ENCODE results near the gene APOA5. TPM values are rescaled to one million over a fixed set of nuclear protein-coding genes. Genes with fewer than 3 reads are reported as not detected.
A peak's percentile ranks its signal among the peaks of the same experiment; 100 is the strongest.

The APOA5 gene
- total and polyA plus RNA-seq, 2 of the 8 experiments (the other 6 are each of a cell fraction or from before 2014, with no cell fraction given): 0.08 to 0.15 TPM

GRCh38 chr11:116792869-116793771, 1.4 kb upstream of the APOA5 start:
- ChIA-PET CTCF (ENCODE audit: partially characterized antibody) (interaction anchor here (0.6 to 12.1 kb wide), 16 partner anchors 7 to 387 kb away, joined by 3 to 237 read pairs (median 4); partner anchors contain the start of genes APOA1, APOA4 and APOC3), POLR2A (ENCODE audit: partially characterized antibody) (interaction anchor here (2.8 kb wide), 1 partner anchor 42 kb away, joined by 16 read pairs; no protein-coding TSS in a partner anchor)
- Histone ChIP-seq H2BK120ac (replicated peaks; ENCODE audit: low read depth, low read length) (no peak overlapping the region), H2BK12ac (ENCODE audit: low read depth, low read length) (no peak overlapping the region), H3K23me2 (ENCODE audit: low read depth, low read length) (peaks cover 3% of the 10 kb centered on the region), H3K4ac (replicated peaks; ENCODE audit: insufficient read length, low read depth, low read length) (no peak overlapping the region), H3K18ac (ENCODE audit: extremely low read depth, low read length) (no peak overlapping the region), H3K9me3 (ENCODE audit: insufficient read depth in 2 of 2, low read depth in 1 of 2, low read length in 1 of 2) (no peaks in the 10 kb centered on the region), H3K79me1 (ENCODE audit: low read depth, low read length) (no peaks in the 10 kb centered on the region), H4K5ac (ENCODE audit: insufficient read length, low read depth, low read length) (no peak overlapping the region), H3K27ac (ENCODE audit: low read depth, low read length) (no peak overlapping the region), H3K27me3 (replicated peaks in 1 of 4; ENCODE audit: control insufficient read depth in 3 of 4, extremely low read depth in 1 of 4, insufficient read depth in 3 of 4, low read length in 3 of 4) (peaks cover 0 to 11% (median 3%) of the 10 kb centered on the region in 4 experiments; a peak in 4 of 7 replicates), H3K4me2 (ENCODE audit: insufficient read depth in 1 of 2, low read depth in 2 of 2, low read length in 2 of 2) (peak overlapping the region in 1 of 2 experiments; percentile 10; a peak in 1 of 4 replicates), H4K91ac (replicated peaks; ENCODE audit: insufficient read length, low read length) (no peak overlapping the region), H2BK20ac (ENCODE audit: low read length) (no peak overlapping the region), H4K8ac (ENCODE audit: extremely low read depth, insufficient read depth, low read length) (peak overlapping the region; percentile 28; the same call in 1 of the 2 replicates), H3K79me2 (ENCODE audit: control insufficient read depth in 1 of 2, insufficient read depth in 2 of 2, low read length in 2 of 2) (no peaks in the 10 kb centered on the region), H2BK5ac (ENCODE audit: low read depth, low read length) (no peak overlapping the region), H3K9ac (replicated peaks in 1 of 4; ENCODE audit: extremely low read depth in 1 of 4, low read depth in 3 of 4, low read length in 3 of 4) (no peak overlapping the region), H3K56ac (replicated peaks; ENCODE audit: insufficient read length, low read depth, low read length) (no peak overlapping the region), H3K4me1 (replicated peaks in 1 of 4; ENCODE audit: control insufficient read depth in 3 of 4, insufficient read depth in 4 of 4, low read length in 3 of 4) (peaks cover 4 to 7% (median 5%) of the 10 kb centered on the region in 4 experiments), H2BK15ac (ENCODE audit: low read length) (no peak overlapping the region), H3K4me3 (ENCODE audit: extremely low read depth in 1 of 4, insufficient read depth in 2 of 4, low read depth in 3 of 4, low read length in 4 of 4) (no peak overlapping the region), H3K36me3 (ENCODE audit: control insufficient read depth in 2 of 4, insufficient read depth in 4 of 4, low read length in 3 of 4) (no peaks in the 10 kb centered on the region), H2AFZ (ENCODE audit: low read length) (peak overlapping the region; percentile 96), H4K20me1 (replicated peaks in 1 of 2; ENCODE audit: control insufficient read depth in 1 of 2, insufficient read depth in 2 of 2, low read length in 2 of 2) (no peaks in the 10 kb centered on the region), H2AK5ac (ENCODE audit: low read depth, low read length) (no peak overlapping the region), H3K14ac (ENCODE audit: insufficient read length) (no peak overlapping the region), H3K23ac (ENCODE audit: insufficient read length) (no peak overlapping the region)
- FAIRE-seq (no peak), DNase-seq (ENCODE audit: low read depth in 1 of 2, low spot score in 2 of 2) (no peak)
- TF ChIP-seq TAF1 (IDR thresholded peaks at IDR 0.05; ENCODE audit: low read depth, low read length) (no peak), CBX8 (IDR thresholded peaks at IDR 0.05; ENCODE audit: borderline replicate concordance, low read depth, low read length) (no peak), HDAC2 (IDR thresholded peaks at IDR 0.05; ENCODE audit: borderline replicate concordance in 1 of 2, low read depth in 2 of 2, low read length in 2 of 2) (no peak), SIN3A (conservative IDR thresholded peaks at IDR 0.05 in 1 of 2, IDR thresholded peaks at IDR 0.05 in 1 of 2; ENCODE audit: low read depth in 1 of 2, low read length in 2 of 2) (no peak), CHD2 (IDR thresholded peaks at IDR 0.05; ENCODE audit: low read length) (no peak), POLR2A (IDR thresholded peaks at IDR 0.05; ENCODE audit: control extremely low read depth in 1 of 2, low read depth in 2 of 2, low read length in 2 of 2) (no peak), JUND (IDR thresholded peaks at IDR 0.05; ENCODE audit: low read length) (no peak), KDM1A (IDR thresholded peaks at IDR 0.05; ENCODE audit: borderline replicate concordance, low read length) (no peak), YY1 (IDR thresholded peaks at IDR 0.05; ENCODE audit: low read depth, low read length) (no peak), ZNF274 (IDR thresholded peaks at IDR 0.05; ENCODE audit: borderline replicate concordance, extremely low read depth, low read length) (no peak)
- WGBS, 2 experiments (ENCODE audit: extremely low coverage in 1 of 2, insufficient coverage in 1 of 2, insufficient read length in 1 of 2, insufficient replicate concordance in 2 of 2, low coverage in 1 of 2, low lambda C conversion rate in 2 of 2, missing lambda C conversion rate in 1 of 2): 80% methylated on average over 8 of the region's 8 CpGs; no CpG with 5 or more reads in 1 of the 2 experiments

Measured in H1 (cell line).